Stimulated activated CD4-positive, alpha-beta T cell treated with anti-CD3 and anti-CD28 coated beads, Interleukin-4, amount 100 ng/mL, for 4 hours (primary cell): ENCODE measurements around the gene PIK3CG.
"Not testable (repeated sequence)": the region's sequence is repeated elsewhere in the genome, so short reads cannot be mapped to it uniquely, and the experiment has no call there.

Experiments used
- DNase-seq, 2 experiments: peaks; one replicate each; pipeline ENCODE4 v3.0.0-alpha.2; 2020

The PIK3CG gene

DNA sequence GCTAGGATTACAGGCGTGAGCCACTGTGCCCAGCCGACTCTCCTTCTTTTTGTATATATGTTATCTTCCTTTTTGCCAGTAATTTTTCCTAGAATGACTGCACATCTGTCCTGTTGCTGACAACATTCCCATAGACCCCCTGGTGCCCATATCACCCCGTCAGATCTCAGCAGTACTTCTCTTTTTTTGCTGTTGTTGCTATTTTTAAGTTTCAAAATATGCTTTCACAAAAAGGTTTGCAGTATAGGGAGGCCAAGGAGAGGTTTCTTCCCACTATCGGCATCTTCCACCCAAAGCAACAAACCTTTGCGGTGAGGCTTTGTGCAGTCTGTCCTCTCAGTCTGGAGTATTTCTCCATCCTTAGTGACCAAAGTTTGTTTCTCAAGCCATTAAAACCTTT lies 23.1 kb downstream of the PIK3CG start:
- no peak for DNase-seq

DNA sequence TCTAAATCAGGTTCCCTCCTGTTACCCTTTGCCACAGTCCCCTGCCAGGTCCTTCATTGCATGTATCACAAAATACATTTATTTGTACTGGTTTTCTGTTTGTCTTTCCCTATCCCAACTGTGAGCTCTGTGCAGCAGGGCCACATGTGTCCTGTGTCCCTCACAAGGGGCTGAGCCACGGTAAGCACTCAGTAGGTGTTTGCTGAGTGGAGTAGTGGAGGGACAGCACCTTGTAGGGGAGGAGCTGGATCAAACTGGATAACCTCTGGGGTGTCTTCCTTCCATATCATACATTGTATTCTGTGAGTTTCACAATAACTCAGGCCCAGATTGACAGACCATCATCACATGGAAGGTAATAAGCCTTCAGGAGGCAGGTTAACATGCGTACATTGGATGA lies 25.9 kb downstream of the PIK3CG start:
- DNase-seq: no peak

DNA sequence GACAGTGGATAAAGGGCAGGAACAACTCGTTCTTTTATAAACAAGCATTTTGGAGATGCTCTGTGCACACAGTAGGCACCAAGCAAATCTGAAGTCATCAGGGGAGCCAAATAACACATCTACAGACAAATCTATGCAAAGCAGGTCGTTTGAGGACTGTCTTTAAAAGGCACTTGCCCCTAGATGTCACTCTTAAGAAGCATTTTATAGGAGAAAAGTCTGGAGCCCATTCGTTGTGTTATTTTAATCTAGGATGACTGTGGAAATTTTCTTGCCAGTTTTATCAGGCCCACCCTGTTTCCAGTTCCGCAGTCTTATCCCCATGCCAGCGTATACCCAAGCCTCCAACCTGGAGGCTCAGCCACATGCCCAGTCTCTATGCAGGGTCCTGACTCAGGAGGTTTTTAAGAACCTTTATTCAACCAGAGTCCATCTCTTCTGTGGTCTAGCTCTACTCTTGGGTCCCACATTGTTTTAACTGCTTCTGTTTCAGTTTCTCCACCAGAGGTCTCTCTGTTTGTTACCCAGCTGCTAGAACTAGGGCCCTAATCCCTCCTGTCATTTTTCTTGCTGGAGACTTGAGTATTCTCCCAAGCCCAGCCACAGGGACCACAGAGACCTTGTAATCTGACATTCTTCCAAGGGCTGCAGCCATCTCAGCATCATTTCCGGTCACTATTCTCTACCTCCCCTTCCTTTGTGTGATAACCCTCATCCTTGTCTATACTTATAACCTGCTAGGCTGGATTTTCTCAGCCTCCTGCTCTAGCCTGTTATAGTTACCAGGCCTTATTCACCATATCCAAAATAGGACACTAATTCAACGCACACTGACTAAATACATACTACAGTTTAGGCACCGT lies 26.7 kb downstream of the PIK3CG start:
- no peak for DNase-seq

DNA sequence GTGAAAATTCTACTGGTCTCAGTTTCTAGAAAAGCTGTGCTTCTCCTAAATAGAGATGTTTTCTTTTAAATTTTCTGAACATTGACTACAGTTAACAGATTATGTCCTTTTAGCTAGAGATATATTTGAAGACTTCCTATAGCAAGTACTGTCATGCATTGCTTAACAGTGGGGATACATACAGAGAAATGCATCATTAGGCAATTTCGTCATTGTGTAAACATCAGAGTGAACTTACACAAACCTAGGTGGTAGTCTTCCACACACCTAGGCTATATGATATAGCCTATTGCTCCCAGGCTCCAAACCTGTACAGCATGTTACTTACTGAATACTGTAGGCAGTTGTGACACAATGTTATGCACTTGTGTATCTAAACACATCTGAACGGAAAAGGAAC lies 28.5 kb downstream of the PIK3CG start:
- no peak for DNase-seq

DNA sequence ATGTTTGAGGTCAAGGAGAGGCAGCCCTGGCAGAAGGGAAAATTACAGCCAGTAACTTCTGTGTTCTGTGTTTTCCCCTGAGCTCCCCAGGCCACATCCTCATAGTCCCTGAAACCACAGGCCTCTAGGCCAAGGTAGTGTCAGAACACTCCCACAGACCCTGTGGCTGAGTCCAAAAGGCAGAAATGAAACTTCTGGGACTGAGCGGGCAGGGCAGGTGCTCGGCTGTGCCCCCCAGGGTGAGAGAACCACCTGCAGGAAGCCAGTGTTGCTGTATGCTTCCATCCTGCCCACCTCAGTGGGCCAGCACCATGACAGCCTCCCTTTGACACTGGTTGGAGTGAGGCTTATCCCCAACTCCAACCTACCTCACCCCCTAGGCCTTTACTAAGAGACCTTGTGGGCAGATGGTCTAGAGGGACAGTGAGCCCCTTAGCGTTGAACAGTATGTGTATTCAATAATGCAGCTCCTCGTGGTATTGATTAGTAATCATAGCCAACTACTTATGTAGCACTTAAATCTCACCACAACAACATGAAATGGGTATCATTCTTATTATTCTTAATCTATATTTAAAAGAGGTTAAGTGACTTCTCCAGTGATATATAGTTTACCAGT lies 30.3 kb downstream of the PIK3CG start:
- DNase-seq: no peak

DNA sequence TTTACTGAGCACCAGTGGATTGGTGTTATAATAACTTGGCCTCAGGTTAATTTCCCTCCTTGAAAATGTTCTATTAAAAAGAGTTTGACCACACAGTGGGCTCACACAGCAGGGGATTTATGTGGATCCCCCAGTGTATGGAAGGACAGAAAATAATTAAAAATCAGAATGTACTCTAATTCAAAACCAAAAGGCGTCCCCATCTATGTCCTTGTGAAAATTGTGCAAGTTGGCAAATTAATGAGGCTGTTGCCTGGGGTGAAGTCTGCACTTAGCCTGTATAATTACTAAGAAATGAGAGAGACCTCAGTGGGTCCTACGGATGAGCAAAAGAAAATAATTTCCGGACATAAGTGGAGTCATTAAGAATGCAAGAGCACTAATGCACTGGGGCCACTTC lies 31.1 kb downstream of the PIK3CG start:
- DNase-seq: no peak

DNA sequence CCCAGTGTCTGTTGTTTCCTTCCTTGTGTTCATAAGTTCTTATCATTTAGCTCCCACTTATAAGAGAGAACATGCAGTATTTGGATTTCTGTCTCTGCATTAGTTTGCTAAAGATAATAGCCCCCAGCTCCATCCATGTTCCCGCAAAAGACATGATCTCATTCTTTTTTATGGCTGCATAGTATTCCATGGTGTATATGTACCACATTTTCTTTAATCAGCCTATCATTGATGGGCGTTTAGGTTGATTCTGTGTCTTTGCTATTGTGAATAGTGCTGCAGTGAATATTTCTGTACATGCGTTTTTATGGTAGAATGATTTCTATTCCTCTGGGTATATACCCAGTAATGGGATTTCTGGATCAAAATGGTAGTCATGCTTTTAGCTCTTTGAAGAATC lies 32.5 kb downstream of the PIK3CG start:
- not testable (repeated sequence) for DNase-seq

DNA sequence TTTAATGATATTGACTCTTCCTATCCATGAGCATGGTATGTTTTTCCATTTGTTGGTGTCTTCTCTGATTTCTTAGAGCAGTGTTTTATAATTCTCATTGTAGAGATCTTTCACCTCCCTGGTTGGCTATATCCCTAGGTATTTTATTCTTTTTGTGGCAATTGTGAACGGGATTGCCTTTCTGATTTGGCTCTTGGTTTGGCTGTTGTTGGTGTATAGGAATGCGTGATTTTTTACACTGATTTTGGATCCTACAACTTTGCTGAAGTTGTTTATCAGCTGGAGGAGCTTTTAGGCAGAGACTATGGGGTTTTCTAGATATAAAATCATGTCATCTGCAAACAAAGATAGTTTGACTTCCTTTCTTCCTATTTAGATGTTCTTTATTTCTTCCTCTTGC lies 33.9 kb downstream of the PIK3CG start:
- DNase-seq: not testable (repeated sequence)

DNA sequence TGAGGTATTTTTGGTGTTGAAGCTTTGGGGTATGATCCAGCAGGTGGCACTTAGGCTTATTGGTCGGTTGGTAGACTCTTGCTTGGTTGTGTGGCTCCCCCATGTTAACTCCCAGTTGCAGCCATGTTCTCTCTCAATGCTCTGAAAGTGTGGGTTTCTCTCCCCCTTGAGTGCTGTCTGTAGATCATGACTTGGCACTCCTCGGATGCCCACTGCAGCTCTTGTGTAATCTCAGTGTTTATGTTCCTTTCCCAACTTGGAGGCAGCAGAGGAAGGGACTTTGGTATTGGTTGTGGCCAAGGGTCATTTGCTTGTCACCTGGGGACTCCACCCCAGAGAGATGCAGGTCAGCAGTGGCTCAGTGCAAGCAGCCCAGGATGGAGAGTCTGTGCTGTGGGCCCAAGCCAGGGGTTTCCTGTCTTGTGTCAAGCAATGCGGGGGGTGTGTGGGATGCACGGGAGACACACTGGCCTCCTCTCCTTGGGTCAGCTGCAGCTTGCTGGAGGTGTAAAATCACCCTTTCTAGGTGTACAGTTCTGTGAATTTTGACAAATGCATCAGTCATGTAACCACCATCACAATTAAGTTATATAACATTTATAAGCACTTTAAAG lies 36.9 kb downstream of the PIK3CG start:
- DNase-seq: no peak

DNA sequence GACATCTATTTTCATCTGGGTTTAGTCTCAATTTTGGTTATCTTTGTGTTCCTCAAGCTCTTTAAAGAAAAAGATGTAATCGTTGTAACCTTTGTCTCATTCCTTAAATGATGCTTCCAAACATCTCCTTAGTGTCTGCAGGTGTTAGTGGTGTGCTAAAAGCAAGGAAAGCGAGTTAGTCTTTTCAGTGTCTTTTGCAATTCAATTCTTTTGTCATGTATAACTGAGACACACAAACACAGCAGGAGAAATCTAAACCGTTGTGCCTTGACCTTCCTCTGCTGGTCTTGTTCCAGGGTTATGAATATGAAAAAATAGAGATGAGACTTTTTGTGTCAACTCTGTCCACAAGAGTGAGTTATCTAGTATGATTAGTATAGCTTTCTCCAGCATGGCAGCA lies 40.7 kb downstream of the PIK3CG start:
- no peak for DNase-seq

DNA sequence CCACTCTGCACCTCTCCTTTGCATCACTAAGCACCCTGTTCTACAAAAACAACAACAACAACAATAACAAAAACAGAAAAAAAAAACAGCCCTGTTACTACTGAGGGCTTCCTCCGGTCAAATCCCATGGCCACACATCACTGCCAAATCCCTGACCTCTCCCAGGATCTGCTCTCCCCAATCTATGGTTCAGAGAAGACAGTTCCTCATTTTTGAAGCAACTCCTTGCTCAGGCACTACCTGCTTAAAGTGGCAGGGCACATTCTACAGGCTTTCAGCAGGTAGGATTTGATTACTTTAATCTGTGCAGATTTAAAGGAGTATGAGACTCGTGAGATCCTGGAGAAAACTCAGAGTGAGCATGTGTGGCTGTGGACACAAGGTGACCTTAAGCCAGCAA lies 46.9 kb downstream of the PIK3CG start:
- no peak for DNase-seq

DNA sequence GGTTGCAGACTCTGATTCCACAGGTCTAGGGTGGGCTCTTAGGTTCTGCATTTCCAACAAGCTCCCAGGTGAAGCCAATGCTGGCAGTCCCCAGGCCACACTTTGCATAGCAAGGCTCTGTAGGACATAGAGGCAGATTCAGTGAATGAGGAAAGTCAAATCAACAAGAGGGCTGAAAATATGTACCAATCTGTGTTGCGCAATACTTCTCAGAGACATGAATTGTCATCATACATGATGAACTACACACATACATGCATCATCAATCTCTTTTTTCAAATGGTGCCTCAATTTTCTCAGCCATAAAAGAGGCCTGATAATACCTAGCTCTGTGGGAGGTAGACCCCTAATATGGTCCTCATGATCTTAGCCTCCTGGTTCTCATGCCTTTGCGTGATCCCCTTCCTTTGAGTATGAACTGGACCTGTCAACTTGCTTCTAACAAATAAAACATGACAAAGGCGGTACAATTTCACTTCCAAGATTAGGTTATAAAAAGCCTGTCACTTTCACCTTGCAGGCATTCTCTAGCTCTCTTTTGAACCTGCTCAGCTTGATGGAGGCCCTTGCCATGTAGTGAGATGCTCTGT lies 49.0 kb downstream of the PIK3CG start:
- DNase-seq: no peak

DNA sequence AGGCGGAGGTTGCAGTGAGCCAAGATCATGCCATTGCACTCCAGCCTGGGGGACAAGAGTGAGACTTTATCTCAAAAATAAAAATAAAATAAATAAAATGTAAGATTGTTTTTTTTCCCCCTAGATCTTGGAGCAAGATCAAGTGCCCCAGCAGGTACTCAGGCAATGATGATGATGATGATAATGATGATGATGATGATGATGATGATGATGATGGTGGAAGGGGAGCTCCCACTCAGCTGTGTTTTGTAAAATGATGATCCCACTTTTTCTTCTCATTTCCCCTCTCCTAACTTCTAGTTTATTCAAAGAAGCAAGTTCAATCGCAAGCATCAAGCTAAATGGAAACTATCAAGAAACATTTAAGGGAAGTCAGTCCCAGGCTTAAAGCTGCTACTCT lies 50.3 kb downstream of the PIK3CG start:
- no peak for DNase-seq

DNA sequence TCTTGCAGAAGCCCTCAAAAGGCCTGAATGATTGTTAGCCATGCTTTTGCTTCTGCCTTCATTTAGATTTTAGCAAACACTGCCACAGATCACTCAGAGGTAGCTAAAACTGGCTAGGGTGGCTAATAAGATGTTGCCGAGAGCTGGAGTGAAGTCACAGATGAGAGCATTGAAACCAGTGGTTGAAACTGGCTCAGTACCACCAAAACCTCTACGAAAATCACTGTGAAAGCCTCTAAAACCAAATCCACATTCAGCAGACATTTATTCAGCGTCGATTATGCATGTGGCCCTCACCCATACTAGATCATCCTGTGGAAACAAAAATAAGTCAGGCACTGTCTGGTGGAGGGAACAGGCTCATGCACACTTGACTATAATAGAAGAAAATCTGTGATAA lies 50.8 kb downstream of the PIK3CG start:
- no peak for DNase-seq

DNA sequence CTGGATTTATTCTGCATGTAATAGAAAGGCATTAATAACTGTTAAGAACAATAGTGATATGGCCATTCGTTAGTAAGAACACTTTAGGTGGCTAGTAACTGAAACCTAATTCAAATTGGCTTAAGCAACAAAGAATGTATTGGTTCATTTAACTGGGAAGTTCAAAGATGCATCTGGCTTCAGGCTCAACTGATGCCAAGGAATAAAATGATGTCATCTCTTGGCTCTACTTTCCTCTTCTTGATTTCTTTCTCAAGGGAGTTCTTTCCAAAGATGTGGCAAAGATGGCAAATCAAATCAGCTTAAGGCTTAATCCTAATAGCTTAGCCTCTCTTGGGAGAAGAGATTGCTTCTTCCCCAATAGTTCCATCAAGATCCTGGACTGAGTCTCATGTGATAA lies 51.6 kb downstream of the PIK3CG start:
- DNase-seq: no peak

DNA sequence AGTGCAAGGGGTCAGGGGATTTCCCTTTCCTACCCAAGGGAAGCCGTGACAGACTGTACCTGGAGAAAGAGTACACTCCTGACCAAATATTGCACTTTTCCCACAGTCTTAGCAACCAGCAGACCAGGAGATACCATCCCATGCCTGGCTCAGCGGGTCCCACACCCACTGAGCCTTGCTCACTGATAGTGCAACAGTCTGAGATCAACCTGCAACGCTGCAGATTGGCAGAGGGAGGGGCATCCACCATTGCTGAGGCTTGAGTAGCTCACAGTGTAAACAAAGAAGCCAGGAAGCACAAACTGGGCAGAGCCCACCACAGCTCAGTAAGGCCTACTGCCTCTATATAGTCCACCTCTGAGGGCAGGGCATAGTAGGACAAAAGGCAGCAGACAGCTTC lies 53.9 kb downstream of the PIK3CG start:
- DNase-seq: no peak

DNA sequence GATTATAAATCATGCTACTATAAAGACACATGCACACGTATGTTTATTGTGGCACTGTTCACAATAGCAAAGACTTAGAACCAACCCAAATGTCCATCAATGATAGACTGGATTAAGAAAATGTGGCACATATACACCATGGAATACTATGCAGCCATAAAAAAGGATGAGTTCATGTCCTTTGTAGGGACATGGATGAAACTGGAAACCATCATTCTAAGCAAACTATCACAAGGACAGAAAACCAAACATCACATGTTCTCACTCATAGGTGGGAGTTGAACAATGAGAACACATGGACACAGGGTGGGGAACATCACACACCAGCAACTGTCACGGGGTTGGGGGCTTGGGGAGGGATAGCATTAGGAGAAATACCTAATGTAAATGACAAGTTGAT lies 59.4 kb downstream of the PIK3CG start:
- DNase-seq: not testable (repeated sequence)

DNA sequence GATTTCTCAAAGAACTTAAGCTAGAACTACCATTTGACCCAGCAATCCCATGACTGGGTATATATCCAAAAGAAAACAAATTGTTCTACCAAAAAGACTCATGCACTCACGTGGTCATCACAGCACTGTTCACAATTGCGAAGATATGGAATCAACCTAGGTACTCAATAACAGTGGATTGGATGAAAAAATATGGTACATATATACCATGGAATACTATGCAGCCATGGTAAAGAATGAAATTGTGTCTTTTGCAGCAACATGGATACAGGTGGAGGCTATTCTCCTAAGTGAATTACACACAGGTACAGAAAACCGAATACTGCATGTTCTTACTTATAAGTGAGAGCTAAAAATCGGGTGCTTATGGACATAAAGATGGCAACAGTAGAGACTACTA lies 61.8 kb downstream of the PIK3CG start:
- DNase-seq: no peak

DNA sequence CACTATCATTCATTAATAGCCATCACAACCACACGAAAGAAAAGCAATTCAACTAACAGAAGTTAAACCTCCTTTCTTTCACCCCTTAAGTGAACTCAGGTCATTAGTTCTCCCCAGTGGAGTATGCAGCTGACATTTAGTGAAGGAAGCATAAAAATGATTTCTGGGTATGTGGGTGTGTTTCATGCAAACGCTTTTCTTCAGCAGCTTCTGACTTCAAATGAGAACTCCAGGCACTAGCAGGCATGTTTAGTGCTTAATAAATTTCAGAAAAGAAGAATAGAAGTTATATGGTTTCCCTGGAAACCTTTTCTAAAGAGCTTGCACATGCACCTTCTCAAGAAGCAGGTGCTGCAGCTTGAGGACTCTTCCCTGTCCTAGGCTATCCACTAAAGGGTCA lies 62.5 kb downstream of the PIK3CG start:
- DNase-seq: no peak

DNA sequence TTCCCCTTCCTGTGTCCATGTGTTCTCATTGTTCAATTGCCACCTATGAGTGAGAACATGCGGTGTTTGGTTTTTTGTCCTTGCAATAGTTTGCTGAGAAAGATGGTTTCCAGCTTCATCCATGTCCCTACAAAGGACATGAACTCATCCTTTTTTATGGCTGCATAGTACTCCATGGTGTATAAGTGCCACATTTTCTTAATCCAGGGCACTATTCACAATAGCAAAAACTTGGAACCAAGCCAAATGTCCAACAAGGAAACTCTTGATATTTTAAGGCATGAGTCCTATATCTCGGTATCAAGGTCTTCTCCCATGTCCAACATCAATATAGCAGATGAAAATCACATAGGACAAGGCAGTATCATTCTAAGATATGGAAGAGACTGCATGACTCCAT lies 64.5 kb downstream of the PIK3CG start:
- not testable (repeated sequence) for DNase-seq

DNA sequence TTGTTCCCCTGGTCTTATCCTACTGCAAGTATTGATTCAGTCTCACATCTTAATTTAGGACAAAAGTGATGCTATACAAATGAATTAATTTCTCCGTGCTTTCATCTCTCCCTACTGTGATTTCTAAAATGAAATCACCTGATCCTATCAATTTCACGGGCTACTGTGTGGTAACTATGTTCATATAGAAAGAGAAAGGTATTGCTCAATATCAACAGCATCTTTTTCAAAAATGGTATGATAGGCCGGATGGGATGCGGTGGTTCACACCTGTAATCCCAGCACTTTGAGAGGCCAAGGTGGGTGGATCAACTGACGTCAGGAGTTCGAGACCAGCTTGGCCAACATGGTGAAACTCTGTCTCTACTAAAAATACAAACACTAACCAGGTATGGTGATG lies 71.2 kb downstream of the PIK3CG start:
- DNase-seq: no peak

DNA sequence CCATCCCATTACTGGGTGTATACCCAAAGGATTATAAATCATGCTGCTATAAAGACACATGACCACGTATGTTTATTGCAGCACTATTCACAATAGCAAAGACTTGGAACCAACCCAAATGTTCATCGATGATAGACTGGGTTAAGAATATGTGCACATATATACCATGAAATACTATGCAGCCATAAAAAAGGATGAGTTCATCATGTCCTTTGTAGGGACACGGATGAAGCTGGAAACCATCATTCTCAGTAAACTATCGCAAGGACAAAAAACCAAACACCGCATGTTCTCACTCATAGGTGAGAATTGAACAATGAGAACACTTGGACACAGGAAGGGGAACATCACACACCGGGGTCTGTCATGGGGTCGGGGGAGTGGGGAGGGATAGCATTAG lies 73.0 kb downstream of the PIK3CG start:
- not testable (repeated sequence) for DNase-seq

DNA sequence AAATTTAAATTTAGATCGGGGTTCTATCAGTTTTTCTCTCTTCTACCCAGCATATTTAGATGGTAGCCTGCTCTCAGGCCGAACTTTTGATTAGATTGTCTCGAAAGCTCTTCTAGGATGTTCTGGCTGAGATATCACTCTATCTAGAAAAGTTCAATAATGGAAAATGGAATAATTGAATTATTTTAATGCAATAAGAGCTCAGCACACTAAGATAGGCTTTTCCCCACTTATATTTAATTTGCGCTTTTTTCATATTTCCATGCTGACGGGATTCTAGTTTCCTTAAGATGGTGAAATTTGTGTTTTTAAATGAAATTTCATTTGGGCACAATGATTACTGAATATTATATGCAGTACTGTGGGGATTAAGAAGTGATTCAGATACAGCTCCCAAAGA lies 73.7 kb downstream of the PIK3CG start:
- no peak for DNase-seq
